ENCODE measurements around the gene BCAS3.

Gene BCAS3

GRCh38 chr17:61150686-61151299, 473.1 kb downstream of the BCAS3 start:
- Mint-ChIP-seq H3K27ac (no peak overlapping the region), H3K36me3 (ENCODE audit: low read depth) (no peaks in the 10 kb centered on the region), H3K27me3 (no peaks in the 10 kb centered on the region), H3K9me3 (no peaks in the 10 kb centered on the region), H3K4me1 (ENCODE audit: low read depth) (peaks cover 21% of the 10 kb centered on the region), H3K4me3 (no peak overlapping the region)

- Mint-ChIP-seq H3K4me3 (no peak overlapping the region), H3K9me3 (no peaks in the 10 kb centered on the region), H3K27me3 (no peaks in the 10 kb centered on the region), H3K36me3 (ENCODE audit: low read depth) (no peaks in the 10 kb centered on the region), H3K4me1 (ENCODE audit: low read depth) (peaks cover 19% of the 10 kb centered on the region), H3K27ac (no peak overlapping the region)
Measured at GRCh38 chr17:61152898-61153297, 475.2 kb downstream of the BCAS3 start.

- Mint-ChIP-seq H3K4me3 (no peak overlapping the region), H3K27me3 (no peaks in the 10 kb centered on the region), H3K27ac (no peak overlapping the region)
Measured at GRCh38 chr17:61155590-61156237, 478.1 kb downstream of the BCAS3 start.

GRCh38 chr17:61157246-61157886, 479.7 kb downstream of the BCAS3 start:
- no peaks in the 10 kb centered on the region for H3K27me3 Mint-ChIP-seq
- no peaks in the 10 kb centered on the region for H3K9me3 Mint-ChIP-seq
- H3K36me3 Mint-ChIP-seq (ENCODE audit: low read depth) = no peaks in the 10 kb centered on the region
- no peak overlapping the region for H3K4me3 Mint-ChIP-seq
- H3K4me1 Mint-ChIP-seq (ENCODE audit: low read depth) = peaks cover 27% of the 10 kb centered on the region
- H3K27ac Mint-ChIP-seq = no peak overlapping the region

More at GRCh38 chr17:61155590-61156237, 478.1 kb downstream of the BCAS3 start:
- no peaks in the 10 kb centered on the region for H3K9me3 Mint-ChIP-seq
- H3K36me3 Mint-ChIP-seq (ENCODE audit: low read depth) = no peaks in the 10 kb centered on the region
- peaks cover 19% of the 10 kb centered on the region for H3K4me1 Mint-ChIP-seq (ENCODE audit: low read depth)

GRCh38 chr17:61158376-61158775, 480.7 kb downstream of the BCAS3 start:
- Mint-ChIP-seq H3K36me3 (ENCODE audit: low read depth) (no peaks in the 10 kb centered on the region), H3K27ac (no peak overlapping the region), H3K9me3 (no peaks in the 10 kb centered on the region), H3K27me3 (no peaks in the 10 kb centered on the region), H3K4me3 (no peak overlapping the region), H3K4me1 (ENCODE audit: low read depth) (peaks cover 27% of the 10 kb centered on the region)

GRCh38 chr17:61159221-61159814, 481.7 kb downstream of the BCAS3 start:
- no peaks in the 10 kb centered on the region for H3K27me3 Mint-ChIP-seq
- H3K4me3 Mint-ChIP-seq = no peak overlapping the region
- peaks cover 2% of the 10 kb centered on the region for H3K36me3 Mint-ChIP-seq (ENCODE audit: low read depth)
- peaks cover 27% of the 10 kb centered on the region for H3K4me1 Mint-ChIP-seq (ENCODE audit: low read depth)
- peaks cover 2% of the 10 kb centered on the region for H3K9me3 Mint-ChIP-seq
- peak overlapping the region; percentile 7 for H3K27ac Mint-ChIP-seq

DNA sequence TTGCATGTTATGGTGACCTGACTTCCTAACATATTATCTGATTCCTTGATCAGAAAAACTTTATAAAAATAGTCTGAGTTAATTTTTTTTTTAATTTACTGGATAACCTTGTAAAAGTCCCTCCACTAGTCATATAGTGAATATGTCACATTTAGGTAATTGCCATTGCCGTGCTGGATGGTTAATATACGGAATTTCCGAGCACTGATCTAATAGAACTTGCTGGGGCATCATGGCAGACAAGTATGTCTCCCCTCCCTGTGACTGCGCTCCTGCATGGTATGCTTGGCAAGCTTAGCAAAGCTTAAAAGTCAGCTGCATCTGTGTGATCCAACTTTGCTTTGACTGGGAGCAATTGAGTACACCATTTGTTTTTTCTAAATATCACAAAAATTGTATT, 482.6 kb downstream of the BCAS3 start:
- Mint-ChIP-seq H3K4me3 (no peak overlapping the region), H3K4me1 (ENCODE audit: low read depth) (peaks cover 27% of the 10 kb centered on the region), H3K27me3 (no peaks in the 10 kb centered on the region), H3K27ac (no peak overlapping the region), H3K9me3 (peaks cover 6% of the 10 kb centered on the region), H3K36me3 (ENCODE audit: low read depth) (peaks cover 6% of the 10 kb centered on the region)

- H3K27ac Mint-ChIP-seq = no peak overlapping the region
- no peaks in the 10 kb centered on the region for H3K27me3 Mint-ChIP-seq
- peaks cover 27% of the 10 kb centered on the region for H3K4me1 Mint-ChIP-seq (ENCODE audit: low read depth)
- no peak overlapping the region for H3K4me3 Mint-ChIP-seq
- H3K9me3 Mint-ChIP-seq = peaks cover 6% of the 10 kb centered on the region
- H3K36me3 Mint-ChIP-seq (ENCODE audit: low read depth) = peaks cover 6% of the 10 kb centered on the region
Measured at GRCh38 chr17:61160789-61161445, 483.3 kb downstream of the BCAS3 start.

DNA sequence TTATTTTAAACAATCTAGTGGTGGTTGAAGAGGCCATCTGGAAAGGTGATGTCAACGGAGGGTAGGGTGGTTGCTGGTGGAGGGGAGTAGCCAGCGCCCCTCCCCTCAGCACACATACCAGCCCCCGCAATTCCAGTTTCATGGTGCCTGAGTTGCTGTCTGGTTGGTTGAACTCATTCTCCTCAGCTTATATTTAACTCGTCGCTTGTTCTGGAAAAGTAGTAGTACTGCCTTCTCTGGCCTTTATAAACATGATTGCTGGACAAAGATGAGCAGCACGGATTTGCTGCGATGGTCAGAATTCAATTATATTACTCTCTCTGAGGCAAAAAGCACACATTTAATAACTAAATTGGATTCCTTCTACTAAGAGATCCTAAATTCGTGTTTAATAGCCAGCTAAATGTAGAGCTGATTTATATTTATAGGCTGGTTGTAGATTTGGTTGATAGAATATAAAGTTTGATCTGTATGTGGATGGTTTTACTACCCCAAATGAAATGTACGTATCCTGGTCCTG, 484.0 kb downstream of the BCAS3 start:
- peaks cover 27% of the 10 kb centered on the region for H3K4me1 Mint-ChIP-seq (ENCODE audit: low read depth)
- H3K4me3 Mint-ChIP-seq = no peak overlapping the region
- peaks cover 6% of the 10 kb centered on the region for H3K36me3 Mint-ChIP-seq (ENCODE audit: low read depth)
- no peak overlapping the region for H3K27ac Mint-ChIP-seq
- no peaks in the 10 kb centered on the region for H3K27me3 Mint-ChIP-seq
- peaks cover 6% of the 10 kb centered on the region for H3K9me3 Mint-ChIP-seq

DNA sequence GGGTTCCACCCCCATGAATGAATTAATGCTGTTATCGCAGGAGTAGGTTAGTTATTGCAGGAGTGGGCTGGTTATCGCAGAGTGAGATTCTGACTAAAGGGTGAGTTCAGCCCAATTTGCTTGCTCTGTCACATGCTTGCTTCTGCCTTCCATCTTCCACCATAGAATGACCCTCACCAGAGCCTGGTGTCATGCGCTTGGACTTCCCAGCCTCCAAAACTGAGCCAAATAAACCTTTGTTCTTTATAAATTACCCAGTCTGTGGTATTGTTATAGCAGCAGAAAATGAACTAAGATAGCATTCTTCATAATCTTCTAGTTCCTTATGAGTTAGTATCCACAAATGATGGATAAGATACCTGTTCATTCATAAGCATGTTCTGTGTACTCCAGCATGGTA, 486.9 kb downstream of the BCAS3 start:
- no peak overlapping the region for H3K27ac Mint-ChIP-seq
- no peak overlapping the region for H3K4me3 Mint-ChIP-seq
- H3K4me1 Mint-ChIP-seq (ENCODE audit: low read depth) = peaks cover 20% of the 10 kb centered on the region
- peaks cover 6% of the 10 kb centered on the region for H3K9me3 Mint-ChIP-seq
- H3K36me3 Mint-ChIP-seq (ENCODE audit: low read depth) = peaks cover 6% of the 10 kb centered on the region
- H3K27me3 Mint-ChIP-seq = no peaks in the 10 kb centered on the region

DNA sequence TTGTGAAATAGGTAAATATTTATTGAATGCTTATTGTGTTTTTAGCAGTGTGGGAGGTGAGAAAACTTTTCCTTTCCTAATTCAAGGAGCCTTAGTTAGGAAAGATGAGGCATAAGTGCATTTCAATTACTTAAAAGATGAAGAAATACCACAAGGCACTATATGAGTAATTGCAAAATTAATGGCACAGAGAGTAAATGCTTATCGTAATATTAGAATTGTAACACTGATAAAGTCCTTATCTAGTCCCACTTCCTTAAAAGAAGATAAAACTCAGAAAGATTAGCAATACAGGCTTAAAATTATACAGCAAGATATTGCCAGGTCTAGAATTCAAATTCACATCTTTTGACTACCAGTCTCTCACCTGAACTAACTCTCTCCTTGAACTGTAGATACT, 489.4 kb downstream of the BCAS3 start:
- H3K4me1 Mint-ChIP-seq (ENCODE audit: low read depth) = no peaks in the 10 kb centered on the region
- peaks cover 15% of the 10 kb centered on the region for H3K36me3 Mint-ChIP-seq (ENCODE audit: low read depth)
- no peak overlapping the region for H3K27ac Mint-ChIP-seq
- peaks cover 6% of the 10 kb centered on the region for H3K9me3 Mint-ChIP-seq
- H3K4me3 Mint-ChIP-seq = no peak overlapping the region
- no peaks in the 10 kb centered on the region for H3K27me3 Mint-ChIP-seq

DNA sequence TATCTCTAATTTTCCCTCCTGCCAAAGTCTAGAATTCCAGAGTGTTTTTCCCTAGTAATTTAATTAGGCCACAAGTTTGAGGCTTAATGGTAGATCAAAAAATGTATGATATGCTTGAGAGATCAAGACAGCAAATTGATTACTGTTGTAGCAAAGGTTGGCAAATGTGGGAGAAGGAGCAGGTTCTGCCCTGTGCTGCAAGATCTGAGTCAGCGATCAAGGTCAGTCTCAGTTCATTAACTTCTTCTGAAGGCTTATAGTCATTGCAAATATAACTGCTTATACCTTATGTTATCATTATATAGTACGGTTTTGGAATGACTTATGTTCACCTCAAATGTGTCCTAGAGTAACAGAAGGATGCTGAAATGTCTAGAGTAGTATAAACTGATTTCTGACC, 490.9 kb downstream of the BCAS3 start:
- peaks cover 16% of the 10 kb centered on the region for H3K36me3 Mint-ChIP-seq (ENCODE audit: low read depth)
- H3K27me3 Mint-ChIP-seq = no peaks in the 10 kb centered on the region
- no peaks in the 10 kb centered on the region for H3K4me1 Mint-ChIP-seq (ENCODE audit: low read depth)
- no peak overlapping the region for H3K27ac Mint-ChIP-seq
- peaks cover 6% of the 10 kb centered on the region for H3K9me3 Mint-ChIP-seq
- H3K4me3 Mint-ChIP-seq = no peak overlapping the region

DNA sequence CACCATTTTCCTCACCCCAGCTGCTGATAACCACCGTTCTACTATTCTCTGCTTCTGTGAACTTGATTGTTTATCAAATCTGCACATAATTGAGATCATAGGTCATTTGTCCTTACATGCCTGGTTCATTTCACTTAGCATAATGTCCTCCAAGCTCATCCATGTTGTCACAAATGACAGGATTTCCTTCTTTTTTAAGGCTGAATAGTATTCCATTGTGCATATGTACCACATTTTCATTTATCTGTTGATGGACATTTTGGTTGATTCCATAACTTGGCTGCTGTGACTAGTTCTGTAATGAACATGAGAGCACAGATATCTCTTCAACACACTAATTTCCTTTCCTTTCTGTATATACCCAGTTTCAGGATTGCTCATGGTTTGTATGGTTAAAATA, 496.7 kb downstream of the BCAS3 start:
- Mint-ChIP-seq H3K4me3 (no peak overlapping the region), H3K36me3 (ENCODE audit: low read depth) (peaks cover 10% of the 10 kb centered on the region), H3K27me3 (no peaks in the 10 kb centered on the region), H3K4me1 (ENCODE audit: low read depth) (no peaks in the 10 kb centered on the region), H3K27ac (no peak overlapping the region), H3K9me3 (peaks cover 3% of the 10 kb centered on the region)

DNA sequence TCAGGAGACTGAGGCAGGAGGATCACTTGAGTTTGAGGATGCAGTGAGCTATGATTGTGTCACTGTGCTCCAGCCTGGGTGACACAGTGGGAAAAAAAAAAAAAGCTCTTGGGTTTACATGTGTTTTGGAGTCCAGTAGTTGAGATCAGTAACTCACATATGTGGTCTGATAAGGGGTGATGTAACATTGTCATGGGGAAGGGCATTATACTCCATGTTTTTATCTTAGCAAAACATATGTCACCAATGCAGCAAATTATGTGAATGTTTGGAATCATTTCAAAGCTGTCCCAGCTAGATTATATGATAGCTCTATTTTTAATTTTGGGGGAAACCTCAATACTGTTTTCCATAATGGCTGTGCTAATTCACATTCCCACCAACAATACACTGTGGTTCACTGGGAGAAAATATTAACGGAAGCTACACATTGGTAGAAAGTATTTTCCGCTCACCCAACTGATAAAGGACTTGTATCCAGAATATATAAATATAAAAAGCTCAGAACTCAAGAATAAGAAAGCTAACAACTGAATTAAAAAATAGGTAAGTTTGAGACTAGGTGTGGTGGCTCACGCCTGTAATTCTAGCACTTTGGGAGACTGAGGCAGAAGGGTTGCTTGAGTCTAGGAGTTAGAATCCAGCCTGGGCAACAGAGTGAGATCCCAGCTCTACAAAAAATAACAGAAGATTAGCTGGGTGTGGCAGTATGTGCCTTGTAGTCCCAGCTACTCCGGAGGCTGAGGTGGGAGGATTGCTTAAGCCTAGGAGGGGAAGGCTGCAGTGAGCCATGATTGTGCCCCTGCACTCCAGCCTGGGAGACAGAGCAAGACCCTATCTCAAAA, 497.9 kb downstream of the BCAS3 start:
- Mint-ChIP-seq H3K4me3 (no peak overlapping the region), H3K27me3 (no peaks in the 10 kb centered on the region), H3K4me1 (ENCODE audit: low read depth) (no peaks in the 10 kb centered on the region), H3K9me3 (peaks cover 3% of the 10 kb centered on the region), H3K36me3 (ENCODE audit: low read depth) (peaks cover 10% of the 10 kb centered on the region), H3K27ac (no peak overlapping the region)
